Stimulated activated naive CD8-positive, alpha-beta T cell treated with anti-CD3 and anti-CD28 coated beads, Interleukin-15, Interleukin-2, amounts not matched to agents 100 ng/mL and 50 ng/mL, for 24 hours (primary cell): ENCODE data around the gene CXorf38.

Source experiments
- H3K27ac Mint-ChIP-seq: one replicate; pipeline ENCODE4 v1.8.0; 2021; ENCODE audit warnings: mild to moderate bottlenecking, mixed read lengths
- H3K27me3 Mint-ChIP-seq: one replicate; pipeline ENCODE4 v1.8.0; 2021; ENCODE audit warnings: mixed read lengths
- H3K36me3 Mint-ChIP-seq: one replicate; pipeline ENCODE4 v1.8.0; 2021; ENCODE audit warnings: low read depth, mixed read lengths
- H3K4me1 Mint-ChIP-seq: one replicate; pipeline ENCODE4 v1.8.0; 2021; ENCODE audit warnings: low read depth, mixed read lengths
- H3K4me3 Mint-ChIP-seq: one replicate; pipeline ENCODE4 v1.8.0; 2021; ENCODE audit warnings: mild to moderate bottlenecking, mixed read lengths
- H3K9me3 Mint-ChIP-seq: one replicate; pipeline ENCODE4 v1.8.0; 2021; ENCODE audit warnings: mixed read lengths

Gene CXorf38

GRCh38 chrX:40651620-40652223 lies 4.4 kb upstream of the CXorf38 start:
- Mint-ChIP-seq H3K36me3 (peaks cover 24% of the 10 kb centered on the region), H3K9me3 (no peaks in the 10 kb centered on the region), H3K27ac (no peak overlapping the region), H3K27me3 (no peaks in the 10 kb centered on the region), H3K4me3 (no peak overlapping the region), H3K4me1 (peaks cover 4% of the 10 kb centered on the region)

DNA sequence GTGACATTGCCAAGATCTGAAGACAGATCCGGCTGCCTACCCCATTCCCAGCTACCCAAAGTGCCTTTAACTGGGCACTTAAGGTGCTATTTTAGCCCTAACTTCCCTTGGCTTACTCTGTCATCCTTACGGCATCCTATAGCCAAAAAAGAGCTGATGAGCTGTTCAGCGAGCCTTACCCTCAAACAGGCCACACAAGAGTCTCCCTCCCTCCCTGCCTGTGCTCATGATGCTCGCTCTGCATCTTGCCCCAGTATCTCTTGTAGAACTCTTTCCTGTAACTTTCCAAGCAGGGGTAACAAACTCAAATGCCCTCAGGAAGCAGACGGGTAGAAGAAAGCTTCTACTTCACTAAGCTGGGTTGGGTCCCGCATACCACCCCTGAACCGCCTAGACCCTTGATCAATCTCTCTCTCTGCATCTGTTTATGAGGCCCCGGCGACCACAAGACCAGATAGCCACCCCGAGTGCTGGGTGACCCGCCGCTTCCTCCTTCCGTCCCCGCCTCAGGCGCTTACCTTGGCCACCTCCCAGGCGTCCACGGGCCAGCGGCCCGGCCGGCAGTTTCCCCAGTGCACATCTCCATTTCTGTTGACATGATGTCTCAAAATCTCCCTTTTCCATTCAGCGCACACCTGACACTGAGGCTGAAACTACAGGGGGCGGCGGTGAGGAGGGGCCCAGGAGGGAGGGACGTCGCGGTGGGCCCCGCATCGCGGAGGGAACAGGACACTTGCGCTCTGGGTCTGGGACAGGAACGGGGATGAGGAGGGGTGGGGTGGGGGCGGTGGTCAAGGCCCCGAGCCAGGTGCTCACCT lies 663 bp downstream of the CXorf38 start:
- no peaks in the 10 kb centered on the region for H3K9me3 Mint-ChIP-seq
- peak overlapping the region; percentile 92 for H3K27ac Mint-ChIP-seq
- no peaks in the 10 kb centered on the region for H3K27me3 Mint-ChIP-seq
- H3K4me1 Mint-ChIP-seq, result peaks cover 32% of the 10 kb centered on the region
- peaks cover 31% of the 10 kb centered on the region for H3K36me3 Mint-ChIP-seq
- H3K4me3 Mint-ChIP-seq, result peak overlapping the region; percentile 95

DNA sequence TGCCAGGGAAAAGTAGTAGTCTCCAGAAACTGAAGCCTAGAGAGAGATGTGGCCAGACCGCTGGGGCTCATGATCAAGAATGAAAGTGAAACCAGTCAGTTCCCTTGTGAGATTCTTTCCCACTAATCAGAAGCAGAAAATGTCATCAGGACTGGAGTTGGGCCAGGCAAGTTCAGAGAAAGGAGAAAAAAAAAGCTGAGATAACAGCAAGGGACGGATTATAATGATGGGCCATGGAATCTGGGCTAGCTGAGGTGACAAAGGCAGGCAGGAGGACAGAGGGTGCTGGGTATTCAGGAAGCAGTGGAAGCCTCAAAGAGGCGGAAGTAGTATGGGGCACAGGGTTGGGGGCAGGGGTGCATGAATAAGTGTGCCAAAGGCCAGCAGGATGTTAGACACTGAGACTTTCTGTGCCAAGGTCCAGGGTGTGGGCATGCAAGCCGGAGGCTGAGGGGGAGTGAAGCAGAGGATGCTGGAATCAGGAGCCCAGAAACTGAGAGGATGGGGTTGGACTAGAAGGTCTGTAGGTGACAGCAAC lies 2.5 kb downstream of the CXorf38 start:
- Mint-ChIP-seq H3K27ac (peak overlapping the region; percentile 95), H3K4me3 (peak overlapping the region; percentile 90), H3K9me3 (no peaks in the 10 kb centered on the region), H3K36me3 (peaks cover 28% of the 10 kb centered on the region), H3K4me1 (peaks cover 30% of the 10 kb centered on the region), H3K27me3 (no peaks in the 10 kb centered on the region)

DNA sequence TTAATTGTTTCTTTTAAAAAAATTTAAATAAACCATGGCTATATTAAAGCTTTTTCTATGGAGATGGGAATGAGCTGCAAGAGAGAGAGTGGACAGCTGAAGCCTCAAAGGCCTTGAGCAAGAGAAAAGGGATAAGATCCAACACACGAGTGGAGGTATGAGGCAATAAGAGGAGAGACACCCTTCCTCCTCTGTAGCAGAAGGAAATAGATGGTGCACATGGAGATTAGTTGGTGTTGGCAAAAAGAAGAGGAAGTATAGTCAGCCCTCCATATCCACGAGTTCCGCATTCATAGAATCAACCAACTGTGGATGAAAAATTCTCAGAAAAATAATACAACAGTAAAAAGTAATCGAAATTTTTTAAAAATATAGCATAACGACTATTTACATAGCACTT lies 3.2 kb downstream of the CXorf38 start:
- Mint-ChIP-seq H3K4me1 (peaks cover 30% of the 10 kb centered on the region), H3K4me3 (peak overlapping the region; percentile 90), H3K9me3 (no peaks in the 10 kb centered on the region), H3K27ac (peak overlapping the region; percentile 87), H3K27me3 (no peaks in the 10 kb centered on the region), H3K36me3 (peaks cover 32% of the 10 kb centered on the region)

- Mint-ChIP-seq H3K36me3 (peaks cover 48% of the 10 kb centered on the region), H3K27ac (no peak overlapping the region), H3K9me3 (no peaks in the 10 kb centered on the region), H3K27me3 (no peaks in the 10 kb centered on the region), H3K4me3 (no peak overlapping the region), H3K4me1 (peaks cover 24% of the 10 kb centered on the region)
Measured at GRCh38 chrX:40637687-40638086, 9.7 kb downstream of the CXorf38 start.

GRCh38 chrX:40632199-40632598 lies 15.2 kb downstream of the CXorf38 start:
- Mint-ChIP-seq H3K27ac (peak overlapping the region; percentile 73), H3K4me3 (no peak overlapping the region), H3K4me1 (peaks cover 19% of the 10 kb centered on the region), H3K36me3 (peaks cover 45% of the 10 kb centered on the region), H3K27me3 (no peaks in the 10 kb centered on the region), H3K9me3 (no peaks in the 10 kb centered on the region)

- Mint-ChIP-seq H3K27ac (no peak overlapping the region), H3K27me3 (no peaks in the 10 kb centered on the region), H3K4me1 (peaks cover 12% of the 10 kb centered on the region), H3K36me3 (peaks cover 28% of the 10 kb centered on the region), H3K9me3 (no peaks in the 10 kb centered on the region), H3K4me3 (no peak overlapping the region)
Measured at GRCh38 chrX:40628506-40628905, 18.9 kb downstream of the CXorf38 start.

DNA sequence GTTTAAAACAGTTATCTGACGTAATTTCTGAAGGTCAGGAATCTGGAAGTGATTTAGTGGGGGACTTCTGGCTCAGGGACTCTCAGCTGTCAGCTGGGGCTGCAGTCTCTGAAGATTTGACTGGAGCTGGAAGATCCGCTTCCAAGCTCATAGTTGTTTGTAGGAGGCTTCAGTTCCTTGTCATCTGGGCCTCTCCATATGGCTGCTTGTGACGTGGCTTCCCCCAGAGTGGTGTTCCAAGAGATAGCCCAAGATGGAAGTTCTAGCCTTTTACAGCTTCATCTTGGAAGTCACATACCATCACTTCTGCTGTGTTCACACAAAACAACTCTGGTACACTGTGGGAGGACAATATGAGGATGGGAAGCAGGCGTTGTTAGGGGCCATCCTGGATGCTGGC lies 22.1 kb downstream of the CXorf38 start:
- H3K4me3 Mint-ChIP-seq, result no peak overlapping the region
- no peaks in the 10 kb centered on the region for H3K9me3 Mint-ChIP-seq
- no peak overlapping the region for H3K27ac Mint-ChIP-seq
- peaks cover 15% of the 10 kb centered on the region for H3K36me3 Mint-ChIP-seq
- H3K4me1 Mint-ChIP-seq, result no peaks in the 10 kb centered on the region
- H3K27me3 Mint-ChIP-seq, result no peaks in the 10 kb centered on the region

DNA sequence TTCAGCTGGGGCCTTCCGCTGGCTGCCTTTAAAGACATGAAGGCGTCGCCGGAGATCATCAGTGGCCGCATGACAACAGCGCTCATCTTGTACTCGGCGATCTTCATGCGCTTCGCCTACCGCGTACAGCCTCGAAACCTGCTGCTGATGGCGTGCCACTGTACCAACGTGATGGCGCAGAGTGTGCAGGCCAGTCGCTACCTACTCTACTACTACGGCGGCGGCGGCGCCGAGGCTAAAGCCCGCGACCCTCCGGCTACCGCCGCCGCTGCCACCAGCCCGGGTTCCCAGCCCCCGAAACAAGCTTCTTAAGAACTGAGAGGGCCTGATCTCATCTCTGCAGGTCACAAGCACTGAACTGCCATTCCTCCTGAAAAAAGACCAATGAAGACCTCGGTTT lies 23.7 kb downstream of the CXorf38 start:
- no peak overlapping the region for H3K4me3 Mint-ChIP-seq
- H3K9me3 Mint-ChIP-seq, result no peaks in the 10 kb centered on the region
- H3K27ac Mint-ChIP-seq, result no peak overlapping the region
- H3K27me3 Mint-ChIP-seq, result no peaks in the 10 kb centered on the region
- peaks cover 15% of the 10 kb centered on the region for H3K36me3 Mint-ChIP-seq
- no peaks in the 10 kb centered on the region for H3K4me1 Mint-ChIP-seq

GRCh38 chrX:40623139-40623536 lies 24.2 kb downstream of the CXorf38 start, which contains the start of gene MPC1L:
Gene MPC1L (plus strand): TSS chrX:40623428. CDS start chrX:40623566, 138 bp downstream.
- Mint-ChIP-seq H3K4me1 (no peaks in the 10 kb centered on the region), H3K36me3 (peaks cover 12% of the 10 kb centered on the region), H3K9me3 (no peaks in the 10 kb centered on the region), H3K27ac (no peak within 1 kb of the TSS), H3K4me3 (no peak within 1 kb of the TSS), H3K27me3 (no peaks in the 10 kb centered on the region)

GRCh38 chrX:40622479-40623138 lies 24.8 kb downstream of the CXorf38 start:
- Mint-ChIP-seq H3K27me3 (no peaks in the 10 kb centered on the region), H3K4me1 (no peaks in the 10 kb centered on the region), H3K36me3 (peaks cover 7% of the 10 kb centered on the region), H3K27ac (no peak overlapping the region), H3K4me3 (no peak overlapping the region), H3K9me3 (no peaks in the 10 kb centered on the region)

GRCh38 chrX:40617566-40617965 lies 29.8 kb downstream of the CXorf38 start:
- no peaks in the 10 kb centered on the region for H3K4me1 Mint-ChIP-seq
- H3K9me3 Mint-ChIP-seq, result no peaks in the 10 kb centered on the region
- no peak overlapping the region for H3K4me3 Mint-ChIP-seq
- H3K27me3 Mint-ChIP-seq, result no peaks in the 10 kb centered on the region
- H3K36me3 Mint-ChIP-seq, result no peaks in the 10 kb centered on the region
- no peak overlapping the region for H3K27ac Mint-ChIP-seq

- Mint-ChIP-seq H3K27me3 (no peaks in the 10 kb centered on the region), H3K4me3 (no peak overlapping the region), H3K27ac (no peak overlapping the region), H3K4me1 (no peaks in the 10 kb centered on the region), H3K36me3 (no peaks in the 10 kb centered on the region), H3K9me3 (no peaks in the 10 kb centered on the region)
Measured at GRCh38 chrX:40615976-40616375, 31.4 kb downstream of the CXorf38 start.

DNA sequence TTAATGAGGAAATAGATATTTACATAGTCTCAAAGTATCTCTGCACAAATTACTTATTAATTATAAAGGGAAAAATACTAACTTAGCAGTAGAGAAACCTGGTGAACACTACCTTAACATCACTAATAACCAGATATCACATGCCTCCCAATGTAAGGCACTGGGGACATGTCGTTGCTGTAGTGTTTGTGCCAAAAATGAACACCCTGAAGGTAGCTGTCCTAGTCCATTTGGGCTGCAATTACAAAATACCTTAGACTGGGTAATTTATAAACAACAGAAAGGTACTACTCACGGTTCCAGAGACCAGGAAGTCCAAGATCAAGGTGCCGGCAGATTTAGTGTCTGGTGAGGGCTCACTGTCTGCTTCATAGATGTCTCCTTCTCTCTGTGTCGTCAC lies 34.9 kb downstream of the CXorf38 start:
- H3K4me3 Mint-ChIP-seq, result no peak overlapping the region
- H3K9me3 Mint-ChIP-seq, result no peaks in the 10 kb centered on the region
- H3K27ac Mint-ChIP-seq, result no peak overlapping the region
- H3K36me3 Mint-ChIP-seq, result no peaks in the 10 kb centered on the region
- no peaks in the 10 kb centered on the region for H3K27me3 Mint-ChIP-seq
- H3K4me1 Mint-ChIP-seq, result no peaks in the 10 kb centered on the region

GRCh38 chrX:40607381-40607780 lies 40.0 kb downstream of the CXorf38 start:
- no peaks in the 10 kb centered on the region for H3K4me1 Mint-ChIP-seq
- no peaks in the 10 kb centered on the region for H3K9me3 Mint-ChIP-seq
- no peak overlapping the region for H3K4me3 Mint-ChIP-seq
- no peaks in the 10 kb centered on the region for H3K27me3 Mint-ChIP-seq
- H3K36me3 Mint-ChIP-seq, result peaks cover 14% of the 10 kb centered on the region
- H3K27ac Mint-ChIP-seq, result no peak overlapping the region
